Stimulated activated CD4-positive, alpha-beta T cell treated with anti-CD3 and anti-CD28 coated beads, Interleukin-1b, Interleukin-23, amount 100 ng/mL, for 4 hours (primary cell): Measurements from ENCODE around the gene HNRNPH2.

Experiments used
- DNase-seq, 2 donors: peaks; one replicate each; pipeline ENCODE4 v3.0.0-alpha.2; 2020; ENCODE audit warnings: low read depth in 2 of 2

HNRNPH2 gene

GRCh38 chrX:101460669-101461068 is 52.6 kb downstream of the HNRNPH2 start:
- no peak for DNase-seq

DNA sequence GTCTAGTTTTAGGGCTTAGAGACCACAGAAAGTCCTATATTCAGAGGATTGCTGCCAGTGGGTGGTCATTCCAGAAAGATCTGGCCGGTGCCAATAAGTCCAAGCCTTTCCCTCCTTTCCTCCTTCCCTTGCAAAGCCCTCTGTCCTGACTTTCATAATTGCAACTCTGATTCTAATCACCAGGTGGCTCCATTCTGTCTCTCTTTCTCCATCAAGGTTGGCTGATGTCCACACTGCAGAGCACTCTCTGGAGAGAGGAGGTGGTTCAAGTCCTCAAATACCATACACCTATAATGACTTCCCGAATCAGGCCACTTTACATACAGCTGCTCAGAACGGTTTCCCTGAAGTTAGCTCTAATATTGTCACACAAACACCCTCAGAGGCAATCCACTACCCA is 54.9 kb downstream of the HNRNPH2 start:
- no peak for DNase-seq
